ENCODE data around the gene KHDC3L.

Gene KHDC3L

GRCh38 chr6:73340048-73340447 is 22.4 kb upstream of the KHDC3L start:
- H3K4me3 ChIP-seq (ENCODE audit: low read depth, low read length) = no peak overlapping the region
- TF ChIP-seq CTCF (IDR thresholded peaks at IDR 0.05; ENCODE audit: low read depth, low read length) = no peak

- no peak overlapping the region for H3K4me3 ChIP-seq (ENCODE audit: low read depth, low read length)
- no peak for TF ChIP-seq CTCF (IDR thresholded peaks at IDR 0.05; ENCODE audit: low read depth, low read length)
Measured at GRCh38 chr6:73341335-73341734, 21.1 kb upstream of the KHDC3L start.

- TF ChIP-seq CTCF (IDR thresholded peaks at IDR 0.05; ENCODE audit: low read depth, low read length) = no peak
- H3K4me3 ChIP-seq (ENCODE audit: low read depth, low read length) = no peak overlapping the region
Measured at GRCh38 chr6:73342174-73342573, 20.3 kb upstream of the KHDC3L start.

GRCh38 chr6:73343164-73343563 is 19.3 kb upstream of the KHDC3L start:
- no peak overlapping the region for H3K4me3 ChIP-seq (ENCODE audit: low read depth, low read length)
- TF ChIP-seq CTCF (IDR thresholded peaks at IDR 0.05; ENCODE audit: low read depth, low read length) = no peak

GRCh38 chr6:73348550-73349204 is 13.8 kb upstream of the KHDC3L start:
- no peak for TF ChIP-seq CTCF (IDR thresholded peaks at IDR 0.05; ENCODE audit: low read depth, low read length)
- H3K4me3 ChIP-seq (ENCODE audit: low read depth, low read length) = no peak overlapping the region

- H3K4me3 ChIP-seq (ENCODE audit: low read depth, low read length) = no peak overlapping the region
- no peak for TF ChIP-seq CTCF (IDR thresholded peaks at IDR 0.05; ENCODE audit: low read depth, low read length)
Measured at GRCh38 chr6:73349311-73349710, 13.1 kb upstream of the KHDC3L start.

GRCh38 chr6:73353636-73354593 is 8.5 kb upstream of the KHDC3L start, which contains the start of gene DPPA5:
DPPA5 (minus strand) TSS chr6:73354276; CDS start chr6:73354225, 51 bp downstream.
- no peak within 1 kb of the TSS for H3K4me3 ChIP-seq (ENCODE audit: low read depth, low read length)
- TF ChIP-seq CTCF (IDR thresholded peaks at IDR 0.05; ENCODE audit: low read depth, low read length) = no peak

Measured in WI38 (cell line).